HG03159 (cell line): ENCODE measurements around the gene SLC18A3.

Experiments
- ATAC-seq: cut with Tn5 transposase; IDR thresholded peaks from one replicate; pipeline ENCODE4 v1.9.1; 2021; ENCODE audit warnings: mild to moderate bottlenecking, moderate library complexity; ENCODE audit not compliant: unreplicated experiment

The SLC18A3 gene

GRCh38 chr10:49649936-49650723 is 40.0 kb downstream of the SLC18A3 start:
- ATAC-seq: no peak

DNA sequence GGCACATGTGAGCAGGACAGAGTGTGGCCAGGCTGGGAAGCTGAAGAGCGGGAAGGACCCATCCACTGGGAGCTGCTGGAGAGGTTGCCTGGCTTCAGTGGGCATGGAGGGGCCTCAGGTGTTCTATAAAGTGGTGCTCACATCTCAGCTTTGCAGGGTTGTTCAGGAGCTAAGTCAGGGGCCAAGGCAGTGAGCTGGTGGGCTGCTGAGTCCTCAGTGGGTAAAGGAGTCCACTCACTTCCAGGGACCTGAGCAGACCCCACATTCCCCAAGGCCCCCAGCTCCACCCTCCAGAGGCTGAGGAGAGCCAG is 40.6 kb downstream of the SLC18A3 start:
- no peak for ATAC-seq

GRCh38 chr10:49651039-49651835 is 41.1 kb downstream of the SLC18A3 start:
- no peak for ATAC-seq

- no peak for ATAC-seq
Observed at GRCh38 chr10:49651917-49652316, 41.8 kb downstream of the SLC18A3 start.

- no peak for ATAC-seq
Observed at GRCh38 chr10:49652421-49653272, 42.5 kb downstream of the SLC18A3 start.

DNA sequence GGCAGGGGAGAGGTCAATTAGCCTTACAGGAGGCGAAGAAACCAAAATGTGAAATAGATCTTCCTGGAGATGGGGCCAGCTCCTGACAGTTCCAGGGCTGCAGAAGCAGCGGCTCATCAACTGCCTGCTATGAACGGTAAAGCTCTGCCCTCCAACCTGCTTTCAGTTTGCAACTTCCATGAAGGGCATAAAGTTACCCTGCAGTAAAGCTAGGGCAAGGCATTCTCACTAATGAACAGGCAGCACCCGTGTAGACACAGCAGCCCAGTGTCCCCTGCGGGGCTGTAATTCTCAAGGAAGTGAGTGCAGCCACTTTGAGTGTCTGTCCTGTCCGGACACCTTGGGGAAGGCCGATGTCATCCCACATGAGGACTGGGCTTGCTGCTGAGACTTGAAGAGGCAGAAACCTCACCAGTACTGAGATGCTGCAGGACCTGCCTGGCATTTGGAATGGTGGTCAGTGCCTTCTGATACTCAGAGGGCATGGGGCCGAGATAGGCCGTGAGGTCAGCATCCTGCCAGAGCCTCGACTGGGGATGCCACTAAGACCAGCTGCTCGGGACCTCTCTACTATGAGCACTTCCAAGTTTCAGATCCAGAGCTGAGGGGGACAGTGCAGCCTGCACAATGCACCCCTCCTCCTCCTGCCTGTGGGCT is 43.3 kb downstream of the SLC18A3 start:
- ATAC-seq: no peak

DNA sequence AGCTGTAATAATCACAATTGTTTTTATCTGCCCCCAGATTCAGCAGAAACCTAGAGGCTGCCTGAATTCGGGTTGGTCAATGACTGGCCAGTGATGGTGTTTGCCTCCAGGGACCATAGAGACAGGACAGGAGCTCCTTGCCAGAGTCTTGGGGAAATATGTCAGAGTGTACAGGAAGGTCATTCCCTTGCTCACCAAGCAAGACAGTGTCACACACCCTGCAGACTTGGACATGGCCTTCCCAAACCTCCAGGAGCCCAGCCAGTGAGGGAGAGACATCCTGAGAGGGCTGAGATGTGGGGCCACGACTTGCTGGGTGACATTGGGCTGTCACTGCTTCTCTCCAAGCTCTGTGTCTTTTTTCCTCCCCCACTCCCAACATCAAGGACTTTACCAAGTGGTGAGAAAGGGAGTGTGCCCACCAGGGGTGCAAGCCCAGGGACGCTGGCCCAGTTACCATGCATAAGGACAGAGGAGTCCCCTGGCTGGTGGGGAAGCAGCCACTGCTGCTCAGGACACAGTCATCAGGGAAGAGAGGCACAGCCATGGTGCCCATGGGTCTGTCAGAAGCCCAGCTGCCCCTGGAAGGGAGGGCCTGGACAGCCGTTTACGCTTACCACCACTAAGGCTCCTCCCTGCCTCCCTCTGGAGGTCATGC is 44.1 kb downstream of the SLC18A3 start:
- ATAC-seq: no peak

GRCh38 chr10:49655099-49655498 is 45.0 kb downstream of the SLC18A3 start:
- ATAC-seq: no peak

DNA sequence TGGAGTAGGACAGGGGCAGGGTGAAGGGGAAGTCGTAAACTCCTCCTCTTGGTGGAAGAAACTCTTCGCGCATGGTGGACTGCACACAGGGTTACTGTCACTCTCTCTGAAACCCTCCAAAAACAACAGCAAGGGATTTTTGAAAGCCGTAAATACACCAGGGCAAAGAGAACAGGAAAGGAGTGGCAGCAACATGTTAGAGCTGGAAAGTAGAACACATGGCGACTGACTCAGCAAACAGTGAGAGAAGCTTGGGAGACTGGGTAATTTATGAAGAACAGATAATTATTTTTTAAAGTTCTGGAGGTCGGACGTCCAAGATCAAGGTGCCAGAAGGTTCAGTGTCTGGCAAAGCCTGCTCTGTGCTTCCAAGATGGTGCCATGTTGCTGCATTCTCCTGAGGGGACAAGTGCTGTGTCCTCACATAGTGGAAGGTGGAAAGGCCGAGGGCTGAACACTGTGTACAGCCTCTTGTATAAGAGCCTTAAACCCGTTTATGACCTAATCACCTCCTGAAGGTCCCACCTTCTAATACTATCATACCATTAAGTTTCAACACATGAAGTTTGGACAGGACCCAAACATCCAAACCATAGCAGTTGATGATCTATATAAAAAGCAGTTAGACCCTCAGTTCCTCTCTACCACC is 46.9 kb downstream of the SLC18A3 start:
- no peak for ATAC-seq

- no peak for ATAC-seq
Observed at GRCh38 chr10:49657606-49658005, 47.5 kb downstream of the SLC18A3 start.

- ATAC-seq: no peak
Observed at GRCh38 chr10:49661140-49661856, 51.2 kb downstream of the SLC18A3 start.
